B cell (primary cell): ENCODE measurements around the gene AFF2.

Experiments
- CTCF ChIP-seq: fragments of 200-600 bp; IDR thresholded peaks from one replicate; pipeline ENCODE4 v1.8.0; 2022; ENCODE audit warnings: antibody characterized with exemption, mild to moderate bottlenecking
- EZH2 ChIP-seq: IDR thresholded peaks from 2 replicates; pipeline ENCODE4 v1.6.1; 2012; ENCODE audit warnings: borderline replicate concordance, low read depth, mild to moderate bottlenecking, moderate library complexity, low read length; ENCODE audit not compliant: insufficient read depth, poor library complexity, severe bottlenecking

- TF ChIP-seq CTCF (no peak), EZH2 (no peak)
Observed at GRCh38 chrX:148914783-148915182, 414.4 kb downstream of the AFF2 start.
